Femur (tissue), 1 donor: Measurements from ENCODE around the gene SAMD4B.

ENCODE experiments used
- DNase-seq: peaks from one replicate; pipeline ENCODE4 v3.0.0-alpha.2; 2017

The SAMD4B gene

GRCh38 chr19:39433480-39434079 lies 91.4 kb downstream of the SAMD4B start:
- no peak for DNase-seq

DNA sequence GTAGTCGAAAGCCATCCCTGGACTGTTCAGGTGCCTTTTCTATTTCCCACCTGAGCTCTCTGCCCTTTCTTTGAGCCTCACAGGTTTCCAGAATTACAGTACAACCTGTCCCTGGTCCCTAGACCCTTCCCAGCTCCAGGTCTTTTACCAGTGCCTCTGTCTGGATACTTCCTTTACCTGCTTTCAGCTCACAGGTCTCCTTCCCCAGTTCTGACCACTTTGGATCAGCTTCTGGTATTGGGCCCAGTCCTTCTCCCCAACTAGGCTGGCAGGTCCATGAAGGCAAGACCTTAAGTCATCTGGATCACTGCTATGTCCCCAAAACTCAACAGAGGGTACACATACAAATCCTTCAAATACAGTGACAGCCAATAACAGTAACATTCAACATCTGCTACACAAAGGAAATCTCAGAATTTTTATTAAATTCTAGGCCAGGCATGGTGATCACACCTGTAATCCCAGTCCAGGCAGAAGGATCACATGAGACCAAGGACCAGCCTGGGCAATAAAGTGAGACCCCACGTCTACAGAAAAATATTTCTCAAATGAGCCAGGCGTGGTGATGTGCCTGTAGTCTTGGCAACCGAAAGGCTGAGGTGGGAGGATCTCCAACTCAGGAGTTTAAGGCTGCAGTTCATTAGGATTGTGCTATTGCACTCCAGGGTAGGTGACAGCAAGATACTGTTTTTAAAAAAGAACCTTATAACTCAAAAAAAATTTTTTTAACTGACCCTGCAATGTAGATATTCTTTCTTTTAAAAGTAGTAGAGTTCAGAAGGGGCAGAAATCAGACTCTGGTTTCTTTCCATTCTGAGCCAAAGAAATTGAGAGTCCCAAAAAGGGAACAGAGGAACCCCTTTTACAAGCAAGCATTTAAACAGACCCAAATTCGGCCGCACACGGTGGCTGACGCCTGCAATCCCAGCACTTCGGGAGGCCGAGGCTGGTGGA lies 92.2 kb downstream of the SAMD4B start:
- no peak for DNase-seq
